ENCODE measurements around the gene IL37. TPM values are rescaled to one million over a fixed set of nuclear protein-coding genes. Genes with fewer than 3 reads are reported as not detected.
A peak's percentile ranks its signal among the peaks of the same experiment; 100 is the strongest.

Gene IL37
- total RNA-seq (2016; rRNA removed; fragmentation: Illumina TruSeq; extraction: Trizol) (not detected in 2 replicates), polyA plus RNA-seq (2011; rRNA removed) (0.16 TPM in 1 of 2 replicates, not detected in the other), polyA minus RNA-seq (2011; rRNA and poly(A)+ RNA removed; ENCODE audit: low replicate concordance) (not detected in 2 replicates), Bru-seq, nascent RNA (percentile 21 among the genes with signal in this experiment), BruChase-seq, experiment 1, labeled RNA remaining after a 6-hour chase (percentile 22 among the genes with signal in this experiment), BruChase-seq, experiment 2, labeled RNA remaining after a 2-hour chase (percentile 27 among the genes with signal in this experiment)
- not detected in 2 replicates for total RNA-seq (2016; cell fraction: cytosol; rRNA removed; fragmentation: Illumina TruSeq; extraction: Trizol; ENCODE audit: low read depth)
- total RNA-seq (2016; cell fraction: insoluble cytoplasmic fraction; rRNA removed; fragmentation: Illumina TruSeq; extraction: Trizol), result not detected in 2 replicates
- not detected in 2 replicates for total RNA-seq (2016; cell fraction: membrane; rRNA removed; fragmentation: Illumina TruSeq; extraction: Trizol)
- total RNA-seq (2016; cell fraction: nucleus; rRNA removed; fragmentation: Illumina TruSeq; extraction: Trizol), result not detected in 2 replicates
- polyA plus RNA-seq (2011; cell fraction: cytosol; rRNA removed), result not detected in 2 replicates
- polyA plus RNA-seq (2011; cell fraction: nucleus; rRNA removed), result 0.54 and 0.80 TPM in 2 replicates
- polyA plus RNA-seq (2012), result not detected in 2 replicates
- not detected in 2 replicates for polyA plus RNA-seq (2016; cell fraction: cytosol; fragmentation: Illumina TruSeq; extraction: Trizol; ENCODE audit: low read depth)
- not detected in 2 replicates for polyA plus RNA-seq (2016; cell fraction: insoluble cytoplasmic fraction; fragmentation: Illumina TruSeq; extraction: Trizol; ENCODE audit: low read depth)
- not detected in 2 replicates for polyA plus RNA-seq (2016; cell fraction: membrane; fragmentation: Illumina TruSeq; extraction: Trizol; ENCODE audit: low read depth)
- 0.70 and 1.7 TPM in 2 replicates for polyA plus RNA-seq (2016; cell fraction: nucleus; fragmentation: Illumina TruSeq; extraction: Trizol; ENCODE audit: insufficient read depth, low read depth)
- polyA minus RNA-seq (2011; cell fraction: cytosol; rRNA and poly(A)+ RNA removed), result not detected in 2 replicates
- not detected in 2 replicates for polyA minus RNA-seq (2011; cell fraction: nucleus; rRNA and poly(A)+ RNA removed)
- long read RNA-seq, experiment 1, result 0 reads
- long read RNA-seq, experiment 2, result 0 reads

DNA sequence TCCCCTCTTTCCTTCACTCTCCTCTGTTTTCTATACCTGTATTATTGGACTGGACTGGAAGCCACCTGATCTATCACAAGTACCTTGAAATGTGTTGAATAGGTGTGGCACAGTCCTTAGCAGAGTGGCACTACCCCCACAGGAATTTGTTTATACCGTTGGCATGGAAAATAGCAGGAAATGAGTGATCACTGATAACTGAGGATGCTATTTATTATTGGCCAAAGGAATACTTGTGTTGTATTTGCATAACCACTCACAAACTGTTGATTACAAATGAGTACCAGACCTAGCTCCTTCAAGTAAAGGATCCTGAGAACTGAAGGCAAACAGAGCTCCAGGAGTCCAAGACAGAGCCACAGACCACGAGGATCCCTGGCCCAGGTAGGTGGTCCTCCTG is at the start of gene IL37:
IL37 (plus strand) TSS at position 301 of the 400 bp plus-strand sequence. CDS start 1,848 bp downstream, outside the sequence.
- no peaks in the 10 kb centered on the region for H3K9me3 ChIP-seq (ENCODE audit: low read length)
- H3K4me2 ChIP-seq (ENCODE audit: low read depth, low read length), result no peak within 1 kb of the TSS
- WGBS (ENCODE audit: low lambda C conversion rate), result 0% methylated on average over 2 of the region's 2 CpGs
- peaks cover 0 to 20% of the 10 kb centered on the region in 2 experiments; a peak in 2 of 5 replicates for H3K27me3 ChIP-seq (ENCODE audit: control insufficient read depth in 1 of 2, insufficient read depth in 2 of 2, low read length in 2 of 2)
- no TSS peak for BruUV-seq (replicated peaks)
- no peaks in the 10 kb centered on the region for H3K79me2 ChIP-seq (ENCODE audit: insufficient read depth, low read length)
- CTCF ChIA-PET (ENCODE audit: low intra/inter-chr PET ratio, low total read pairs), result no interaction called here
- H3K27ac ChIP-seq (ENCODE audit: extremely low read length, insufficient read depth, low read length), result no peak within 1 kb of the TSS
- intact Hi-C loops (cut with micrococcal nuclease; ENCODE audit: unreplicated experiment), result no loop called here
- H2AFZ ChIP-seq (ENCODE audit: low read length), result no peak within 1 kb of the TSS
- peaks cover 16% of the 10 kb centered on the region for H3K4me1 ChIP-seq (ENCODE audit: insufficient read depth, low read length)
- no peak for FAIRE-seq
- H3K4me3 ChIP-seq (replicated peaks in 1 of 3; ENCODE audit: insufficient read depth in 1 of 3, low read depth in 2 of 3, low read length in 3 of 3), result no peak within 1 kb of the TSS
- in situ Hi-C loops (cut with HindIII; ENCODE audit: extremely low pct_ligation_motif_present, low pct_unique_long_range_greater_than_20kb), result no loop called here
- H4K20me1 ChIP-seq (ENCODE audit: insufficient read depth, low read length), result no peaks in the 10 kb centered on the region
- no peak for ATAC-seq
- no peak within 1 kb of the TSS for H3K9ac ChIP-seq (ENCODE audit: insufficient read depth, low read depth, low read length)
- POLR2A ChIA-PET, result no interaction called here
- DNase-seq (ENCODE audit: low spot score), result no peak
- no peaks in the 10 kb centered on the region for H3K36me3 ChIP-seq (replicated peaks in 1 of 2; ENCODE audit: control insufficient read depth in 1 of 2, insufficient read depth in 2 of 2, low read length in 2 of 2)
- TF ChIP-seq ZNF331 (CRISPR knock-in tag; IDR thresholded peaks at IDR 0.05) (no peak), NFKB2 (CRISPR knock-in tag; IDR thresholded peaks at IDR 0.05; ENCODE audit: borderline replicate concordance) (no peak), ZNF777 (CRISPR knock-in tag; IDR thresholded peaks at IDR 0.05) (no peak), MNT (IDR thresholded peaks at IDR 0.05) (no peak), MTERF4 (CRISPR knock-in tag; IDR thresholded peaks at IDR 0.05) (no peak), ZNF225 (CRISPR knock-in tag; IDR thresholded peaks at IDR 0.05) (no peak), THAP11 (CRISPR knock-in tag; IDR thresholded peaks at IDR 0.05) (no peak), ETS1 (CRISPR knock-in tag; IDR thresholded peaks at IDR 0.05) (no peak), ZNF556 (CRISPR knock-in tag; IDR thresholded peaks at IDR 0.05; ENCODE audit: borderline replicate concordance) (no peak), ZNF546 (CRISPR knock-in tag; conservative IDR thresholded peaks at IDR 0.05) (no peak)

All from HepG2 (cell line).